ENCODE measurements around the gene CCDC192.

Gene CCDC192

DNA sequence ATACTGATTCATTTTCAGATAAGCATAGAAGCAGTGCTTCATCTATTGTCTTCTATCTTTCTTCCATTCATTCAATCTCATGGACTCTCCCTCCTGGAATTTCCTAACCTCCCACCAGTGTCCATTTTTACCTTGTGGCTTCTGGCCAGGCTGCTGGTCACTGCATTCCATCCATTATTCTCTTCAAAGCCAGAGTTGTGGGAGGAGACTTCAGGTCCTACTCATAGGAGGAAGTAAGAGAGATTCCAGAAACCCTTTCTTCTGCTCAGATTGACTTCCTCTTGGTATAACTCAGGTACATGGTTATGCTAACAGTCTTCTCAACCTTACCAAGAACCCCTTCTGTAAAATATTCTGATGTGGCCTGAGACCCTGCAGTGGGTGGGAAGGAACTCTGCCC, 227.1 kb downstream of the CCDC192 start:
- DNase-seq, result no peak

DNA sequence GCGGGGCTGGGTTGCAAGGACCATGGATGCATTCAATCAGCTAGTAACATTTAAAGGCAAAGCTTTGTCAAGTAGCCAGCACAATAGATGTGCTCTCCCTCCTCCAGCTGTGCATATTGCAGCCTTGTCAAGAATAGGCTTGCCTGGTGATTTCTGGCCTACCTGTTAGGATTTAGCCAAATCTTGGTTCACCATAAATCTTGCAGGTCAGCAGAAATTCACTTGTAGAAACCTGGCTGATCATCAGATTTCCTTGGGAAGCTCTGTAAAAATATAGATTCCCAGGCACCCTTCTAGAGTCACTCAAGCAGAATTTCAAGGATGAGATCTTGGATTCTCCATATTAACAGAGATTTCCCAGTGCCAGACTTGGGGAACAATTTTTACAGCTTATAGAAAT, 228.2 kb downstream of the CCDC192 start:
- no peak for DNase-seq

DNA sequence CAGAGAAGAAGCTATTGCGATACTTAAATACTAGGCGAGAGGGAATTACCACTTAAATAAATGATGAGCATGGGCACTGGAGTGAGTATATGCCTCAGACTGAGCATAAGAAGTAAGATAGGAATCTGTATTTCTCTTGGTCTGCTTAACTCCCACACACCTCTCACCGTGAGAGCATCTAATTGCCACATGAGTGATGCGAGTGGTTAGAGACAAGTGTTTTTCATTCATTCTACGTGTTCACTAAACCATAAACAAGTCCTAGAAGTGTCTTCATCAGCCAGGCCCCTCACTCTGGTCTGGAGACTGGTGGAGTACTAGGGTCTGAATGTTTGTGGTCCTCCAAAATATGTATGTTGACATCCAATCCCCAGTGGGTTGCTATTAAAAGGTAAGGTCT, 230.2 kb downstream of the CCDC192 start:
- no peak for DNase-seq

DNA sequence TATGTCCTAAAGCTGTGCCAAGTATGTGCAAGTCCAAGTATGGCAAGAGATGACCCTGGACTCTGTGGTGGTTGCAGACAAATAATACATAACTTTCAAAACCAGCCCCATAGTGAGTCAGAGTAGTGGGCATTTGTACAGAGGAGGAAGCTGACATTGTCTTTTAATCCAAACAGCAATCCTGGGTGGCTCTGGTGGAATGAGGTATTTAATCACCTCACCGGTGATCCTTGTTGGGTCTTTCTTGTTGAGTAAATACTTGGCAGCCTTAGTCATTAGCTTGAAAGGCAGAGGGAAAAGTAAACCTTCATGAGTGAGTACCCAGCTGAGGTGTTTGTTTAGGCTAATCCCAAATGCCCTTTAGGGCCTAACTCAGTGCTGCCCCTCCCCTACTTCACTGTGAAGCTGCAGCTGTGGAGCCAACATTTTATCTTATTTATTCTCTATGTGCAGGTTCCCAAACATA, 231.6 kb downstream of the CCDC192 start:
- DNase-seq, result peak; percentile 73

DNA sequence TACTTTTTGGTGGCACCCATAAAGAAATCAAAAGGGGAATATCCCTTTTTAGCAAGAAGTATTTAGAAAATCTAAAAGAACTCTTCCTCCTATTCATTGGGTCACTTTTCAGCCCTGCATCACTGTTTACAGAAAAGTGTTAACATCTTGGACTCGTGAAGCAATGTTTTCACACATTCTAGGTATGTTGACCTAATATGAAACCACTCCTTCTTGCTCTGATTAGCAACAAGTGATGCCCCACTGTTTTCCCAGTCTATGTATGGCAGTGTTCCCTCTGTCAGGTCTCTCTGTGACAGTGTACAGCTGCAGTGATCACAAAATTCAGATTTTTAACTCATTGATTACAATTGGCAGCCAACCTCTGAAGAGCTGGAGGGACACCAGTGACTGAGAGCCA, 232.2 kb downstream of the CCDC192 start:
- DNase-seq, result no peak

DNA sequence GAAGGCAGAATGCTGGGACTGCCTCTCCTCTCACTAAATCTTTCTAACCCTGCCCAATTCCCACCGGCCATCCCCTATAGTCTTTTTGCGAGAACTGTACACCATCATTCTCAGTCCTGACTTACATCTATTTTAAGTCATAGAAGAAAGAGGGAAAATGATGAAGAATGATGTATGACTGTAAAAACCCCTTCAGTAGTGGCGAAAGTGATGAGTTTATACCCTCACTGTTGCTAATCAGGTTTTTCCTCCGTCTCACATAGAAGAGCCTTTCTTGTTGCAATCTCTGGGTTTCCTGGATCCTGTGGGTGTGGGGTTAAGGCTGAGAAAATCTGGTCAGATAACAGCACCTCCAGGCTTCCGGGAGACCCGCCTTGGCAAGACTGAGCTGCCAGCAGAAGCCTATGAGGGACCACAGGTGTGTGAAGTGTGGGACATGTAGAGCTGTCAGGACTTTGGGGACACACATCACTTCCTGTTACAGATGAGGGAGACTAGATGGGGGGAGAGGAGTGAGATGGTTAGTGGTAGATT, 233.3 kb downstream of the CCDC192 start:
- no peak for DNase-seq

DNA sequence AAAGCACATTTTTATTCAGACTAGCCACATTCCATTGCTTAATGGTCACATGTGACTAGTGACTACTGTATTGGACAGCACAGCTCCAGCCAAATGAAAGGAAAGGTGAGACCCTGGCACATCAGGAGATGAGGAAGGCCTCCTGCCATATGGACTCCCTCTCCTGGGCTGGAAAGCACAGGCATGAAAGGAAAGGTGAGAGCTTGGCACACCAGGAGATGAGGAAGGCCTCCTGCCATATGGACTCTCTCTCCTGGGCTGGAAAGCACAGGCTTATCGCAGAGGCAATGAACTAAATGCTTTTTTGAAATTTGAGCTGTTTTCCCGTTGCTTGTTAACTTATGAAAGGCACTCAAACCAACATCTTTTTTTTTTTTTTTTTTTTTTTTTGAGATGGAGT, 235.6 kb downstream of the CCDC192 start:
- peak; percentile 37 for DNase-seq

DNA sequence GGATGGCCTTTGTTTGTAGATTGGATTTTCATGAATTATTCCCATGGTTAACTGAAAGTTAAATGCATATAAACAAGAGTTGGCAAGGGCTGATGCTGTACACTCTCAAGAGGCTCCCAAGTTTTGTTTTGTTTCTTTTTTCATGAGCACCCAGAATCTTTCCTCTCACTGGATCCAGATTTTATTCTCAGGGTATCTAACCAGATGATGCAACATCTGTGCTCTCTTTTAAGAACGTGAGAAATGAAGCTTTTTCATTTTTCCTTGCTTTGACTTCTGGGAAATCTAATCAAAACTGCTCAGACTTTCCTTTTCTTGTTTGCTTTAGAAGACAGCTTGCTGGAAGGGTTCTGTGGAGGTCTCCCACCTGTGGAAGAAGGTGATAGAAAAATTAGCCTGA, 237.7 kb downstream of the CCDC192 start:
- no peak for DNase-seq

DNA sequence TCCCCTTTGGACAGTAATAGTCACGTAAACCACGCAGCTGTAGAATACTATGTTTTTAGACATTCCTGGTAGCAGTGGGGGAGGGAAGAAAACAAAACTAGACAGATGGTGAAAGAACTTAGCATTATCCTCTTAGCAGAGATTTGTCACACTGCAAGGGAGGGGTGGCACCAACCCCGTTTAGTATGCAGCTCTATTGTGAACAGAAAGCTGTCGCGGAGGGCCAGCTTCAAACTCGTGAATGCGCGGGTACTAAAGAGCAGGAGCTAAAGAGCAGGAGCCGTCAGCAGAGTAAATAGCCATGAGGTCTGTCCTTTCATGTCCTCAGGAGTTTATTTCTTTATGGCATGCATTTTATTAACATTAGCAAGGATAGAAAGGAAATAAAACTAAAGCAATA, 238.5 kb downstream of the CCDC192 start:
- DNase-seq, result peak; percentile 14

DNA sequence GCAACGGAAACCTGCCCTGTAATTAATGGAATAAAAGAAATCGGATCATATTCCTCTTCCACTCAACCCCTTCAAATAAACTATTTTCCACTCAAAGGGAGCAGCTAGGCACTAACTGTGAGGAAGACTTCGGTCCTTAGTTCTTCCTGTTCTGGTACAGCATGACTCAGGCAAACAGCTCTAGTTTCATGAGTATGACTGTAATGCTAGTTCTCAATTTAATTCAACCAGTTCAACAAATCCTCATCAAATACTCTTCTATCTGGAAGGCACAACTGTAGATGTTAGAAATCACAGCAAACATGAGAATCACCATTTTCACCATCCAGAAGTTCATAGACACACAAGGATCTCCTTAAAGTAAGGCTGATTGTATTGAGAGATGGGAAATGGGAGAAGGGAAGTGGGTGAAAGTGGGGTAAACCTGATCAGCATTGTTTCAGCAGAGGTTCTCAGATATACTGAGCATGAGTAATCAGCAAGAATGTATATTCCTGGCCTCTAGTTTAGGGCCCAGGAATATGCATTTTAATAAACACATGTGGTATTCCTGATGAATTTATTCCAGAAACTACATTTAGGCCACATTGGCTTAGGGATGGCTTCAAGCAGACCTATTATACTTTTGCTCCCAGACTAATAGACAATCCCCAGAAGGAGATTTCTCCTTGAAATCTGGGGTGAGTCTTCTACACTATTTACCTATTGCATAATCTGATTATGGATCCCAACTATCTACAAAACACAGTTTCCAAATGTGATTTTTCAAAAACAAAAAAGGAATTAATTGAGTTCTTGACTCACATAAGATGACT, 239.3 kb downstream of the CCDC192 start:
- peak; percentile 47 for DNase-seq

DNA sequence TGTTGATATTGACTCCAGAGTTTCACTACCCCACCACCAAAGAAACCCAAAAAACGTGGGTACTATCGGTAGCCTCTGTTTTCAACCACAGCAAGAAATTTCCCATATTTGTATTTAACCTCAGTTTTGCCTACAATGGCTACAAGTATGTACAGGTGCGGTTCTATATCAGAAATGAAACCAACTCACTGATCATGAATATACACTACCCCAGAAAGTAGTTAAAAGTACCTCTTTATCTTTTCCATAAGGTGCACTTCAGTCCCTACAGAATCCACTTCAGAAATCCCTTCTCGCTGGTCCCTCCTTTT, 239.8 kb downstream of the CCDC192 start:
- DNase-seq, result no peak

DNA sequence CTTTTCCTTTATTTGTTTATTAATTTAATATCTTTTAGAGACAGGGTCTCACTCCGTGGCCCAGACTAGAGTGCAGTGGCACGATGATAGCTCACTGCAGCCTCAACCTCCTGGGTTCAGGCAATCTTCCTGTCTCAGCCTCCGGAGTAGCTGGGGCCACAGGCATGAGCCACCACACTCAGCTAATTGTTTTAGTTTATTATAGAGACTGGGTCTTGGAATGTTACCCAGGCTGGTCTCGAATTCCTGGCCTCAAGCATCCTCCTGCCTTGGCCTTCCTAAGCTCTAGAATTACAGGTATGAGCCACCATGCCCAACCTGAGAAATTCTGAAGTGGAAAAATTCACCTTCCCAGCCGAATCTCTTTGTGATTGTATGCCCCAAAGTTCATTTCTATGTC, 240.9 kb downstream of the CCDC192 start:
- no peak for DNase-seq

DNA sequence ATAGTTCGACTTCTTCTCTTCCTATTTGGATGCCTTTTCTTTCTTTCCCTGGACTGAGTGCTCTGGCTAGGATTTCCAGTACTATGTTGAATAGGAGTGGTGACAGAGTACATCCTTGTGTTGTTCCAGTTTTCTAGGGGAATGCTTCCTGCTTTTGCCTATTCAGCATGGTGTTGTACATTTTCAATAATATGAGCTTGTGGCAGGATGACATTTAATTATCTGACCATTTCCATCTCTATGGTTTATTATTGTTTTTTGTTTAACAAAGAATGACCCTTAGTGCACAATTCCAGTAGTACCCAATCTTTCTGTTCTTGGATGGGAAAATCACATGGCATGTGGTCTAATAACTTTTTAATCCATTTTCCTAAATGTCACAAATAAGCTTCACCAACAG, 244.8 kb downstream of the CCDC192 start:
- no peak for DNase-seq

DNA sequence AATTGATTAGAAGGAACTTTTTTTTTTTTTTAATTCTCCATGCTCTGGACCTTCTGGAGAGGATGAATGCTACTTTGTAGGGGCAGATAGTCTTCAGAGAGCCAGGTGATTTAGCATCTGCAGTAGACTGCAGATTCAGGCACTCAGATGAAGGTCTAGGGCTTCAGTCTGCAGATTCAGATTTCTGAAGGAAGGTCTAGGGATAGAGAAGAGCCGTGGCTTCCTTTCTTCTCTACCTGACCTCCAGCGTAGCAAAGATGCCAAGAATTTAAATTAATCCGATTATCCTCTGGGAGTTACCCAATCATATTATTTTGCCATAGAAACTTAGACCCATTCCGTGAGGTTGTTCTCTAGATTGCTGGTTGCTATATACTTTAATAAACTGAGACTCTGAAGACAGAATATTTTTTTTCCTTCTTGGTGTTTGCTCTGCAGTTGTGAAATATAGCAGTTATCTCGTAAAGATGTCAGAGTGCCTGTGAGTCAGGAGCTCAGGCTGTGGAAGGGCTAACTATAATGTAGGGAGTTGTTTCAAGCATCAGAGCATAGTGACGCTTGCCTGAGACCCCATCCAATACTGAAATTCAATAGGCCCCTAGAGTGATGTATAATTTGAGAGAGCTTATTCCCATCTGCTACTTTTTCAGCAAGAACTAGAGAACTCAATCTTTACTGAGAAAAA, 247.7 kb downstream of the CCDC192 start:
- DNase-seq, result no peak

DNA sequence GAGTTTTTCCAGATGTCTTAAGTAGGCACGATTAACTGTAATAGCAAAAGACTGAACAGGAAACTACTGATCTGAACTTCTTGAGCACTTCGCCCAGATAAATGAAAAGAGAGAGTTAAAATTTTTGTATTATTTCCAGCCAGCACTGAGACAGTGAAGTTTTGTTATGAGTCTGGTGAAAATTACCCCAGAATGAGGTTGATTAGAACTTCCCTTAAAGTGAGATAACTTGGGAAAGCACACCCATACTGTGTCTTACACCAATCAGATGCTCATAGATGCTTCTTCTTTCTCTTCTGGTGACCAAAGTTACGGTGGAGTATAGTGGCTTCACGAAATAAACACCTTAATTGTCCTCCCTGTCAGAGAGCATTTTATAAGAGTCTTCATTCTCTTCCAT, 248.6 kb downstream of the CCDC192 start:
- DNase-seq, result no peak

DNA sequence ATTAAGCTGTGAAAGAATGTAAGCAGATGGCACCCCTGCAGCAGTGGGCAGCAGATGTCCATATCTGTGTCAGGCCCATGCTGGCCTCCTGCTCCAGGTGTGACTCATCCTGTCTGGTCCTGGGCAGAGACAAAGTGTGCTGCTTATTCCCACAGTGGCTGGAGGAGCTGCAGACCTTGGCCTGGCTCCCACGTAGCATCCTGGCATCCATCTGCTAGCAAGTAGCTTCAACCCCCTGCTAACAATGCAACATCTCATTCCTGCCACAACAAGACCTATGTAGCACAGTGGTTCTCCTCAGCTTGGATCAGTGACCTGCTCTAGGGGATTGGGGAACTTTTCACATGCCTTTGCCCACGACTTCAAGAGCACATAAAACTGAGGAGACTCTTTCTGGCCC, 254.0 kb downstream of the CCDC192 start:
- no peak for DNase-seq

DNA sequence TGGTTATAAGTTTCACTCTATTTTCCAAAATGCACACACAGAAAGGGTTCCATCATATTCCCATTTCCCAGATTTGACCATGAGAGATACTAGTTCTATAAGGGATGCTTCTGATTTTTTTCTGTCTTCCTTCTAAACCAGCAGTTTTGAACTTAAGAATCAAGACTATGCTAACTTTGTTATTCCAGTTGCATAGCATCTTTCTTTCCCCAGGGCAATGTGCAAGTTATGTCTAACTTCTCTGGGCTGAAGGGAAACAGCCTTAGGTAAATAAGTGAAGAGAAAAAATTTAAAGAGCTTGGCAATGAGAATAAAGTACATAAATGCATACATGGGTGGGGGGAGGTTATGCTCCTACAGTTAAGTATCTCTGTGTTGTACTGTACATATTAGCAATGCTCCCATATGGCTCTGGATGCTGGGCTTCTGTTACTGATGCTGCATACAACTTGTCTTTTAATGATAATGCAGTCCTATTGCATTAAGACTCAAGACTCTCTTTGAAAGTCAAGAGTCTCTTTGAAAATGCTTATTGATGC, 254.6 kb downstream of the CCDC192 start:
- no peak for DNase-seq

DNA sequence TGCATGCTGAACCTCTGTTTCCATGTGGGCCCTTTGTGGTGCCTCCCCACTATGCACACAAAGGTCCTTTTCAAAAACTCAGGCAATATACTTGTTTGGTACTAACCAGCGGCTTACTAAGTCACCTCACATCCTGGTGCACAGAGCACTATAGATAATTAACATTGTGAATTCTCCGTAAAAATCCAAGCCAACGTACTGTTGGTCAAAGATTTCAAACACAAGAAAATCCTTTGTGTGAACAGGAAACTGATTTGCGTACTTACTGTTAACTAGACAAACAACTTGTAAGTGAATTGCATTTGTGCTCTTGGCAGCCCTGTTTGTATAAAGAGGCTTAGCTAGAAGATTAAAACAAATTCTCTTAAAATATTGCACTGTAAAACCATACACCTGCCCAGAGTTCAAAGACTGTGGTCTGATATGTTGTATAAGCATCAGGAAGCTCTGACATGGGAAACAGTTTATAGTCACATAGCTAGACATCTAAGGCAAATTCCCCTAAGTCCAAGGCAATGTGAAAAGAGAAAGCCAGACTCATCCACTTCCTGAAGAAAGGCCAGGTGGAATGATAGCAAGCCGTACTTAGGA, 255.3 kb downstream of the CCDC192 start:
- DNase-seq, result peak; percentile 40

DNA sequence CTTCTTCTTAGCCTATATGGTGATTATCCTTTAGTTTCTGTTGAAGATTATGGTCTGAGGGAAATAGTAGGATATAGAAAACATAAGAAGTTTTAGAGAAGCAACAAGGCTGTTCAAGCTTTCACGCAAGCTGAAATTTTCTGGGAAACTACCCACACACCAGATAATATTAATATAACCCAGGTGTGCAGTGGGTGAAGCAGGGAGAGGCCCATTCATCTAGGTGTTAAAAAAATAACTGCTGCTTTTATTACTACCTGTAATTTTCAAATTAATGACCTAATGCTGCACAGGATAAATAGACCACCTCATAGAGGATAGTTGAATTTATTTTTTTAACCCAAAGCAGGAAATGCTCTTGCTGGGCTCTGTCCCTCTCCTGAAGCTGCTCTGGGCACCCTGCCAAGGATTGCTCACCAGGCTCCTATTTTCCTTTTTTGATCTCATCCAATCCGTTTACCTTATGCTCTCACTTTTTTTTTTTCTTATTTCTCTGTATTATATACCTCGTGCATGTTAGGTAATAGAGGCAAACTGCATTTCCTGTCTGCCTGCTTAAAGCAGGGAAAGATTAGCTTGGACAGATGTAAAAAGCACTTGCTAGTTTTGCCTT, 256.1 kb downstream of the CCDC192 start:
- peak; percentile 80 for DNase-seq

DNA sequence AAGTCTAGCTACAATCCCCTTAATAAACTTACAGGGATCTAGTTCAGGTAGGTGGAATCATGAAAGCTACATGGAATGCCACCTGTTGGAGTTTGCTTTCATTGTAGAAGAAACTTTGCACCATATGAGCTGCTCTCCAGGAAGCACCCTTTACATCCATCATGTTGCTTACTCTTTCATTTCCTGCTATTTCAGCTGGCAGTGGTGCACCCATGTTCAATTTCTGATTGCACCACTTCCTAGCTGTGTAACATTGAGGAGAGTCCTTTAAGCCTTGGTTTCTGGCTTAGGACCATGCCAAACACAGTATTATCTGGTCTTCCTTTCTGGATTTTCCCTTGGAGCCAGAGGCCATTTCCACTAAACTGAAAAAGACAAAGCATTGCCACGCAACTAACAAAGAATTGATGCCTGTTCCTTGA, 257.1 kb downstream of the CCDC192 start:
- no peak for DNase-seq

DNA sequence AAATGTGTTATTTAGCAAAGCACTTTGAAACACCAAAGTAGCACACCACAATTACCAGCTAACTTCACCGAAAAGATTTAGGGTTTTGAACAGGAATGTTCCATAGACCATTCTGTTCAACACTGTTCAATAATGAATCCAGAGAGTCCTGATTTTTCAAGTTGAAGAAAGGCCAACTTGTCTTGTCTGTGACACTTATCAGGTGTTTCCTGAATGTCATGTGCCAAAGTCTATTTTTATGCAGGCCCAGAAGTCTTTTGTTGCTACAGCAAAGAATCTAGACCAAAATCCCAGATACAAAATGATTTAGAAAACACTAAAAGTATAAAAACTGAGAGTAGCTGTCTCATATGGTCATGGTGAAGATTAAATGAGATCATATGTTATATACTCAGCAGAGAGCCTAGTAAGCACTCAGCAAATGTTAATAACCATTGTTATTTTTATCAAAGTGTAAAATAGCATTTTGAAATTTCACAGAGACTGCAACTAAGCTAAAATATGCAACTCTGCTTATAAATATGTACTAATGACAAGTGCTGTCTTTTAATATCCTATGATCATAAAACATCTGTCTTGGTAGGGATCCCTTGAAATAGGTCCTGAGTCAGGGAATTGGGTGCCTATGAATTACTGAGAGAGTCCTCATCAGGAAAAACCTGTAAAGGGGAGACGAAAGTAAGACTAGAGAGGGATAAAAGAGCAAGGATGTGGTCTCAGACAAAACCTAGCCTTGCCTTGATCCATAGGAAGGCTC, 258.0 kb downstream of the CCDC192 start:
- no peak for DNase-seq

DNA sequence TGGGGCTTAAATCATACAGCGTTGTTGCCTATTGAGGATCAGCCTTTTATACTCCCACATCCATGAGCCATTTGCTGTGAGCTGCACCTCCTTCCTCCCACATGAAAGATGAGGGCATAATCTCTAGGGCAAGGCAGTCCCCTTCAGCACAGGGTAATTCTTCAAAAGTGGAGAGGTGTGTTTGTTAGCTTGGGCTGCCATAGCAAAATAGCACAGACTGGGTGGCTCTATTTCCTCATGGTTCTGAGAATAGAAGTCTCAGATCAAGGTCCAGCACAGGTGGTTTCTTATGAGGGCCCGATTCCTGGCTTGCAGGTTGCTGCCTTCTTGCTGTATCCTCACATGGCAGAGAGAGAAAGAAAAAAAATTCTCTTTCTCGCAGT, 258.6 kb downstream of the CCDC192 start:
- DNase-seq, result no peak

DNA sequence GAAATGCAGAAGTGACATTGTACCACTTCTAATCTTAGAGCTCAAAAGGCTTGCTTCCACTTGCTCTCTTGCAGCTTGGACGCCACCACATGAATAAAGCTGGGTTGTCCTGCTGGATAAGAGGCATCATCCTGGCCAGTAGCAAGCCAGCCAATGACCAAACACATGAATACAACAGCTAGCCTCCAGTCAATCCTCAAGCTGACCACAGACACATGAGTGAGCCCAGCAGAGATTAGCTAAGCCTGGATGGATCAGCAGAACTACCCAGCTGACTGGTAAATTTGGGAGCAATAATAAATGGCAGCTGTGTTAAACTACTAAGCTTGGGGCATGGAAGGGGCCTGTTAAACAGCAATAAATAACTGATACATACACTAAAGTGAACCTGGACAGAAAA, 259.3 kb downstream of the CCDC192 start:
- no peak for DNase-seq
